HG02588 (cell line): Measurements from ENCODE around the gene IL17REL.
A peak's percentile ranks its signal among the peaks of the same experiment; 100 is the strongest.

Experiments used
- ATAC-seq: cut with Tn5 transposase; IDR thresholded peaks from one replicate; pipeline ENCODE4 v1.9.1; 2021; ENCODE audit warnings: mild to moderate bottlenecking, moderate library complexity; ENCODE audit not compliant: unreplicated experiment

IL17REL gene

GRCh38 chr22:49960159-49961004 lies 52.2 kb downstream of the IL17REL start, which contains the start of gene PIM3:
TSS of gene PIM3 (plus strand) at chr22:49960772. CDS start at chr22:49960948, 176 bp downstream.
- ATAC-seq: peak; percentile 56

DNA sequence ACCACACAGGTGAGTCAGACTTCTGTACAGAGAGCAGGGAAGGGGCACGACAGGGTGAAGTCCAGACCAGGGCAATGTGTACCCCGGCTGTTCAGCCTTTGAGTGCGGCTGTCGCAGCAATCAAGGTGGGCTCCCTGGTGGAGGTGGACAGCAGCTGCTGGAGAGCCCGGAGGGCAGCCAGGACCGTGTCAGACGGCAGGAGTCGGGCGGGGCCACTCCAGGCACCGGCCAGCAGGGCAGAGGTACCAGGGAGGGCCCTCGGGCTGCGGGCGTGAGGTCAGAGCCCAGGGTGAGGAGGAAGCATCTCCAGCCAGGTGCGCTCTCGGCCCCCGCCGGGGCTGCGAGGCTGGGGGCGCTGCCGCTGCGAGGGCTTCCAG lies 52.8 kb downstream of the IL17REL start:
- ATAC-seq: peak; percentile 1

GRCh38 chr22:49958931-49959781 lies 53.4 kb downstream of the IL17REL start:
- no peak for ATAC-seq

DNA sequence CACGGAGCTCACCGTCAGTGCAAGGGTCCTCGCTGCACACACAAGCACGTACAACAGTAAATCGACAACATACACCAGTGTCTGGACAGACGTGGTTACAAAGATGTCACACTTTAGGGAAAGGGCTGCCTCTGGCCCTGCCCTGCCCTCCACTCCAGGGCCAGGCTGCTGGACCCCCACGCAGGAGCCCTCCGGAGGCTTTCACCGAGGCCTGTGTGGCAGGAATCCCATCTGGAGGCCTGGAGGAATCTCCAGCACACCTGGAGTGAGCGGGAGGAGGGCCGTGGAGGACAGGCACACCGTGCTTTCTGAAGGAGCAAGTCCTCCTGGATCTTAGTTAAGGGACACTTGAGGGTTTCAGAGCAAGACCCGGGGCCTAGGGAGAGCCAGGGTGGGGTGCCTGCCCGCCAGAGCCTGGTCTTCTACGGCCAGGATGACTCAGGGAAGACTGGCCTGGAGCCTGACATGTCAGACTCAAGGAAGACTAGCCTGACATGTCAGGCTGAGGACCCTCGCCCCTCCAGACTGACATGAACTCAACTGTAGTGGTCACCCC lies 54.1 kb downstream of the IL17REL start:
- no peak for ATAC-seq

GRCh38 chr22:49957826-49958365 lies 54.7 kb downstream of the IL17REL start:
- ATAC-seq: no peak

- ATAC-seq: no peak
These were observed 55.4 kb downstream of the IL17REL start for GRCh38 chr22:49956914-49957825.

GRCh38 chr22:49956418-49956770 lies 56.2 kb downstream of the IL17REL start:
- no peak for ATAC-seq

- ATAC-seq: no peak
These were observed 56.8 kb downstream of the IL17REL start for GRCh38 chr22:49955581-49956417.

- no peak for ATAC-seq
These were observed 57.5 kb downstream of the IL17REL start for GRCh38 chr22:49954991-49955580.

DNA sequence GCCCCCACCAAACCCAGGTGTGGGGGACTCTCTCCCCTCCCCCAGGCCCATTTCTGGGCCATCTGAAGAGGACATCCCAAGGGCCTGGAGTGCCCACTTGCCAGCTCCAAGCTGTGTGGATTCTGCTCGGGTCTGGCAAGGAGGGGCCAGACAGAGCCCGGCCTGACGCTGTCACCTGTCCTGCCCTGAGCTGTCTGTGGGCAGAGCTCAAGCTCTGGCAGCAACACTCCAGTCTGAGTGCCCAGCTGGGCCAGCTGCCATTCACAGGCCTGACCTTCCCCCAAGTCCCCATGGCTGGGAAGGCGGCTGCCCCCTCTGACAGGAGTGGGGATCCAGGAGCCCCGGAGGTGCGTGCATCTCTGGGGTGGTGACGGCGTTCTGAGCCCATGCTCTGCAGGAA lies 58.2 kb downstream of the IL17REL start:
- ATAC-seq: no peak

- no peak for ATAC-seq
These were observed 58.8 kb downstream of the IL17REL start for GRCh38 chr22:49953680-49954344.

GRCh38 chr22:49953027-49953679 lies 59.4 kb downstream of the IL17REL start:
- no peak for ATAC-seq

DNA sequence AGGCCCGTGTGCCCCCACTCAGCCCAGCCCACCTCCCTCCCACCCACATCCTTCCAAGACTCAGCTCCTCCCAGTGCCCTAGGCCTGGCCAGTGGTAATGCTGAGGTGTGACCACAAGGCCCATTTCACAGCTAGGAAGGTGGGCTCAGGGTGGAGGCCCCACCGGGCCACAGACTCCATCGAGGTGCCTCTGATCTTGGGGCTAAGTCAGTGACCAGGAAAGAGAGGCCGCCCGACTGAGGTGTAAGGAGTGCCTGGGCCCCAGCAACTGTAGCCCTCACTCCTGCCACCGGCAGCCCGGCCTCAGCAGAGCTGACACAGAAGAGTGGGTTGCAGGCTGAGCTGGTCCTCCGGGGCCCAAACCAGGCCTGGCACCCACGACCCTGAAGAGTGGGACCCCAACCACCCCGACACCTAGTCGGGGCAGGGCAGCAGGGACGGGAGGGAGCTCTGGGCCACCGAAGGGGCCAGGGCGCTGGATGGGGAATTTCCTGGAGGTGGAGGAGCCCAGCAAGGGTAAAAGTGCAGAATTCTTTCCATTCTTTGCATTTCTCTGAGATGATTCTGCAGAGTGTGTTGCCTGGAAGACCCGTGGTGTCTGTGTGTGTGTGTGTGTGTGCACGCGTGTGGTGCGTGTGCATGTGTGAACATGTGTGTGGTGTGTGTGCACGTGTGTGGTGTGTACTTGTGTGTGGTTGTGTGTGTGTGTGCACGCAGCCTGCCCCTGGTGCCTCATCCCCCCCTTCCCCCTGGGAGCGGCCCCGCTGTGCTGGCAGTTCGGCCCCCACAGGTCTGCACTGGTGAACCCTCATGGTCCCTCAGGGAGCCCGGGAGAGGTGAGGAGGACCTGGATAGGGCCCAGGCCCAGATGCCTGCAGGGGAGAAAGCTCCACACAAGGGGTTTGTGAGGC lies 60.3 kb downstream of the IL17REL start:
- no peak for ATAC-seq

DNA sequence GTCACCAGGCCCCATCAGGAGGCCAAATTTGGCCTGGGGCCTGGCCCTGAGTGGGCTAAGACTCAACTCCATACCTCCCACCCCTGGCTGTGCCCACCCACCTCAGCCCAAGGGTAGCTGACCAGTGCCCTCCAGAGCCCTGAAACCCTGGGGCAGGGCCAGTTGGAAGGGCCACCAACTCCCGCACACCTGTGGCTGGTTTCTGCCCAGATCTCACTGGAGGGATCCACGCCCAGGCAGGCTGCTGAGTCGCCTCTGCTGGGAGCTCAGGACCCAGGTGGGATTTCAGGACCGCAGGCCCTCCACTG lies 60.9 kb downstream of the IL17REL start:
- no peak for ATAC-seq

GRCh38 chr22:49951000-49951677 lies 61.4 kb downstream of the IL17REL start:
- ATAC-seq: no peak

GRCh38 chr22:49950396-49950994 lies 62.1 kb downstream of the IL17REL start:
- no peak for ATAC-seq
